Mesenteric fat pad (tissue), 1 donor: ENCODE measurements around the gene MBNL1. TPM values are rescaled to one million over a fixed set of nuclear protein-coding genes. Genes with fewer than 3 reads are reported as not detected.
A peak's percentile ranks its signal among the peaks of the same experiment; 100 is the strongest.

Source experiments
- DNase-seq: peaks from one replicate; pipeline ENCODE4 v3.0.0-alpha.2; 2020; ENCODE audit warnings: low spot score
- long read RNA-seq: library from polyadenylated mRNA; unstranded; transcript quantifications from one replicate; pipeline ENCODE4 v2.0.0, GENCODE V29; 2020
- total RNA-seq: library from RNA; stranded (reverse); fragmentation: NEBNext Ultra II Directional; extraction: Animal tissue kit (Norgen Biotek cat#: 25700); gene quantifications from one replicate; pipeline ENCODE4 v1.2.1, GENCODE V29; 2021
- donor health status: DM: yes; HTN: yes; CAD: no.

The MBNL1 gene
- 284 TPM for total RNA-seq
- long read RNA-seq, full-length matches to known transcripts = 13 of 65 reads
- long read RNA-seq, partial matches to known transcripts = 10 of 65 reads
- long read RNA-seq, other reads (novel, unspliced or antisense) = 42 of 65 reads

GRCh38 chr3:152268555-152269055 lies at the start of gene MBNL1:
TSS of gene MBNL1 (plus strand) at chr3:152268929. CDS start at chr3:152300194, 31,265 bp downstream.
- peak; percentile 94 for DNase-seq

GRCh38 chr3:152219216-152219615 lies 49.5 kb upstream of the MBNL1 start:
- DNase-seq = no peak

GRCh38 chr3:152219769-152220255 lies 48.9 kb upstream of the MBNL1 start:
- DNase-seq = no peak

- no peak for DNase-seq
These were observed 46.4 kb upstream of the MBNL1 start for GRCh38 chr3:152222327-152222726.

GRCh38 chr3:152225201-152225600 lies 43.5 kb upstream of the MBNL1 start:
- no peak for DNase-seq

- no peak for DNase-seq
These were observed 42.6 kb upstream of the MBNL1 start for GRCh38 chr3:152226176-152226575.

GRCh38 chr3:152227027-152227426 lies 41.7 kb upstream of the MBNL1 start:
- DNase-seq = no peak

GRCh38 chr3:152229692-152230091 lies 39.0 kb upstream of the MBNL1 start:
- no peak for DNase-seq

- DNase-seq = no peak
These were observed 38.4 kb upstream of the MBNL1 start for GRCh38 chr3:152230370-152230769.

GRCh38 chr3:152232001-152232400 lies 36.7 kb upstream of the MBNL1 start:
- DNase-seq = no peak

- no peak for DNase-seq
These were observed 36.0 kb upstream of the MBNL1 start for GRCh38 chr3:152232679-152233078.

- DNase-seq = no peak
These were observed 33.9 kb upstream of the MBNL1 start for GRCh38 chr3:152234657-152235375.

GRCh38 chr3:152235709-152236298 lies 32.9 kb upstream of the MBNL1 start:
- DNase-seq = no peak

GRCh38 chr3:152236716-152237115 lies 32.0 kb upstream of the MBNL1 start:
- no peak for DNase-seq

- DNase-seq = no peak
These were observed 27.3 kb upstream of the MBNL1 start for GRCh38 chr3:152241142-152242017.

GRCh38 chr3:152243301-152243711 lies 25.4 kb upstream of the MBNL1 start:
- no peak for DNase-seq

GRCh38 chr3:152243721-152244516 lies 24.8 kb upstream of the MBNL1 start:
- DNase-seq = no peak

- DNase-seq = no peak
These were observed 24.2 kb upstream of the MBNL1 start for GRCh38 chr3:152244517-152244888.

GRCh38 chr3:152245498-152246170 lies 23.1 kb upstream of the MBNL1 start:
- DNase-seq = no peak

GRCh38 chr3:152251916-152252315 lies 16.8 kb upstream of the MBNL1 start:
- no peak for DNase-seq
